Measurements from ENCODE around the gene PKD1.

GRCh38 chr16:2061526-2061925 lies 74.2 kb downstream of the PKD1 start:
- TF ChIP-seq EZH2 (IDR thresholded peaks at IDR 0.05) (no peak), POLR2AphosphoS5 (IDR thresholded peaks at IDR 0.05; ENCODE audit: borderline replicate concordance, low read depth, low read length) (no peak), FOXP2 (optimal IDR thresholded peaks at IDR 0.05; ENCODE audit: control extremely low read depth, extremely low read length, insufficient read depth) (no peak)
